Trophoblast cell (in vitro differentiated cells and primary cell): ENCODE data around the gene IL20. TPM values are rescaled to one million over a fixed set of nuclear protein-coding genes. Genes with fewer than 3 reads are reported as not detected.

ENCODE experiments used
- DNase-seq, 2 donors: peaks; one replicate each; pipeline ENCODE4 v3.0.0-alpha.2; 2016
- H2AFZ ChIP-seq: 2 replicates; pipeline ENCODE4 v1.6.1; 2013; ENCODE audit warnings: low read length, moderate library complexity, mild to moderate bottlenecking; ENCODE audit not compliant: insufficient read depth, poor library complexity
- H2AK5ac ChIP-seq: 2 replicates; pipeline ENCODE4 v1.6.1; 2013; ENCODE audit warnings: mild to moderate bottlenecking, low read length
- H2BK120ac ChIP-seq: 2 replicates; pipeline ENCODE4 v1.6.1; 2013; ENCODE audit warnings: low read length, mild to moderate bottlenecking, moderate library complexity; ENCODE audit not compliant: insufficient read depth, poor library complexity
- H2BK12ac ChIP-seq: 2 replicates; pipeline ENCODE4 v1.6.1; 2013; ENCODE audit warnings: mild to moderate bottlenecking, low read length, moderate library complexity
- H2BK5ac ChIP-seq: 2 replicates; pipeline ENCODE4 v1.6.1; 2013; ENCODE audit warnings: low read length, low read depth, moderate library complexity, mild to moderate bottlenecking; ENCODE audit not compliant: poor library complexity
- H3K14ac ChIP-seq: 2 replicates; pipeline ENCODE4 v1.6.1; 2013; ENCODE audit warnings: mild to moderate bottlenecking, low read length
- H3K18ac ChIP-seq: 2 replicates; pipeline ENCODE4 v1.6.1; 2013; ENCODE audit warnings: mild to moderate bottlenecking, low read length
- H3K23ac ChIP-seq: 2 replicates; pipeline ENCODE4 v1.6.1; 2013; ENCODE audit warnings: low read length
- H3K27ac ChIP-seq: 2 replicates; pipeline ENCODE4 v1.5.1; 2013; ENCODE audit warnings: low read depth, mild to moderate bottlenecking, inconsistent platforms, low read length, moderate library complexity
- H3K27me3 ChIP-seq: 2 replicates; pipeline ENCODE4 v1.6.1; 2013; ENCODE audit warnings: inconsistent platforms, mild to moderate bottlenecking, low read length, moderate library complexity; ENCODE audit not compliant: insufficient read depth
- H3K36me3 ChIP-seq, 2 experiments: 1 replicate in 1 of 2; 2 replicates in 1 of 2; pipeline ENCODE4 v1.6.1; 2013; ENCODE audit warnings: low read length in 2 of 2, mild to moderate bottlenecking in 2 of 2, moderate library complexity in 1 of 2; ENCODE audit not compliant: insufficient read depth in 2 of 2, control insufficient read depth in 1 of 2
- H3K4ac ChIP-seq: 2 replicates; pipeline ENCODE4 v1.6.1; 2013; ENCODE audit warnings: low read depth, mild to moderate bottlenecking, low read length, moderate library complexity
- H3K4me1 ChIP-seq, 2 experiments: 1 replicate in 1 of 2; 2 replicates in 1 of 2; pipeline ENCODE4 v1.6.1; 2013; ENCODE audit warnings: low read length in 2 of 2, mild to moderate bottlenecking in 2 of 2, moderate library complexity in 1 of 2; ENCODE audit not compliant: insufficient read depth in 2 of 2, control insufficient read depth in 1 of 2
- H3K4me2 ChIP-seq: 2 replicates; pipeline ENCODE4 v1.6.1; 2013; ENCODE audit warnings: inconsistent platforms, mild to moderate bottlenecking, low read length, moderate library complexity
- H3K4me3 ChIP-seq: 2 replicates; pipeline ENCODE4 v1.5.1; 2013; ENCODE audit warnings: mild to moderate bottlenecking, low read depth, low read length, inconsistent platforms
- H3K79me1 ChIP-seq: one replicate; pipeline ENCODE4 v1.6.1; 2013; ENCODE audit warnings: low read length
- H3K79me2 ChIP-seq: 2 replicates; pipeline ENCODE4 v1.6.1; 2013; ENCODE audit warnings: low read length, mild to moderate bottlenecking; ENCODE audit not compliant: control insufficient read depth, insufficient read depth, poor library complexity
- H3K9ac ChIP-seq: 2 replicates; pipeline ENCODE4 v1.6.1; 2013; ENCODE audit warnings: mild to moderate bottlenecking, low read length
- H3K9me3 ChIP-seq: 2 replicates; pipeline ENCODE4 v1.6.1; 2013; ENCODE audit warnings: low read depth, mild to moderate bottlenecking, control low read depth, inconsistent platforms, low read length; ENCODE audit not compliant: insufficient read depth
- H4K12ac ChIP-seq: 2 replicates; pipeline ENCODE4 v1.6.1; 2013; ENCODE audit warnings: low read depth, mild to moderate bottlenecking, low read length, moderate library complexity
- H4K8ac ChIP-seq: 2 replicates; pipeline ENCODE4 v1.6.1; 2013; ENCODE audit warnings: low read depth, mild to moderate bottlenecking, low read length, moderate library complexity
- H4K91ac ChIP-seq: one replicate; pipeline ENCODE4 v1.6.1; 2013; ENCODE audit warnings: low read depth, mild to moderate bottlenecking, low read length, moderate library complexity
- WGBS: extraction: QIAGEN DNeasy Blood & Tissue Kit; methylation state at CpG from one replicate; pipeline ENCODE4 v1.1.7; 2013; ENCODE audit warnings: missing lambda C conversion rate; ENCODE audit not compliant: insufficient read length, insufficient coverage; ENCODE audit errors: extremely low coverage; 5-methylcytosine and 5-hydroxymethylcytosine counted together
- polyA plus RNA-seq: library from polyadenylated mRNA; stranded (reverse); fragments of 200-250 nt; gene quantifications from 2 replicates; pipeline ENCODE4 v1.2.3, GENCODE V29; 2013

The IL20 gene
- polyA plus RNA-seq: not detected in 2 replicates

- WGBS: no CpG with 5 or more reads among the region's 19 CpGs
- Histone ChIP-seq H2AFZ (no peak within 1 kb of the TSS), H3K9ac (no peak within 1 kb of the TSS), H3K4me1 (no peaks in the 10 kb centered on the region), H3K27me3 (no peaks in the 10 kb centered on the region), H4K91ac (no peak within 1 kb of the TSS), H3K9me3 (peaks cover 1% of the 10 kb centered on the region), H3K14ac (no peak within 1 kb of the TSS), H3K4me3 (no peak within 1 kb of the TSS), H2BK120ac (no peak within 1 kb of the TSS), H3K4me2 (no peak within 1 kb of the TSS), H3K18ac (no peak within 1 kb of the TSS), H2BK12ac (no peak within 1 kb of the TSS), H3K79me2 (no peaks in the 10 kb centered on the region), H2AK5ac (no peak within 1 kb of the TSS), H2BK5ac (no peak within 1 kb of the TSS), H3K23ac (no peak within 1 kb of the TSS), H3K27ac (no peak within 1 kb of the TSS), H3K79me1 (no peaks in the 10 kb centered on the region), H3K4ac (no peak within 1 kb of the TSS), H4K8ac (no peak within 1 kb of the TSS), H3K36me3 (no peaks in the 10 kb centered on the region), H4K12ac (no peak within 1 kb of the TSS)
- peak; percentile 70 to 85 for DNase-seq
Observed at GRCh38 chr1:206864939-206865671, at the start of gene IL20. IL20 (plus strand) TSS chr1:206865623; CDS start chr1:206865853, 230 bp downstream.

GRCh38 chr1:206816390-206817287, 48.8 kb upstream of the IL20 start:
- Histone ChIP-seq H4K8ac (no peak overlapping the region), H3K4ac (no peak overlapping the region), H3K4me2 (no peak overlapping the region), H3K9ac (no peak overlapping the region), H3K79me1 (no peaks in the 10 kb centered on the region), H3K9me3 (no peaks in the 10 kb centered on the region), H3K27me3 (no peaks in the 10 kb centered on the region), H3K4me3 (no peak overlapping the region), H3K18ac (no peak overlapping the region), H2AK5ac (no peak overlapping the region), H3K27ac (no peak overlapping the region), H3K4me1 (no peaks in the 10 kb centered on the region), H3K79me2 (no peaks in the 10 kb centered on the region), H2BK5ac (no peak overlapping the region), H3K36me3 (no peaks in the 10 kb centered on the region), H4K12ac (no peak overlapping the region), H2BK120ac (no peak overlapping the region), H4K91ac (no peak overlapping the region), H2BK12ac (no peak overlapping the region), H3K14ac (no peak overlapping the region), H2AFZ (no peak overlapping the region), H3K23ac (no peak overlapping the region)
- no CpG with 5 or more reads among the region's 4 CpGs for WGBS
- no peak for DNase-seq

GRCh38 chr1:206821493-206821892, 43.9 kb upstream of the IL20 start:
- H3K36me3 ChIP-seq: no peaks in the 10 kb centered on the region
- H3K27me3 ChIP-seq: no peaks in the 10 kb centered on the region
- no peak overlapping the region for H4K8ac ChIP-seq
- no peak overlapping the region for H4K91ac ChIP-seq
- no peak overlapping the region for H3K23ac ChIP-seq
- no peaks in the 10 kb centered on the region for H3K4me1 ChIP-seq
- no peak overlapping the region for H2AK5ac ChIP-seq
- H3K4me3 ChIP-seq: no peak overlapping the region
- H3K79me1 ChIP-seq: no peaks in the 10 kb centered on the region
- H3K4me2 ChIP-seq: no peak overlapping the region
- H2BK120ac ChIP-seq: no peak overlapping the region
- no peaks in the 10 kb centered on the region for H3K9me3 ChIP-seq
- H3K18ac ChIP-seq: no peak overlapping the region
- H3K9ac ChIP-seq: no peak overlapping the region
- no peak overlapping the region for H2AFZ ChIP-seq
- H2BK5ac ChIP-seq: no peak overlapping the region
- H2BK12ac ChIP-seq: no peak overlapping the region
- no peak for DNase-seq
- no peak overlapping the region for H4K12ac ChIP-seq
- H3K79me2 ChIP-seq: no peaks in the 10 kb centered on the region
- no peak overlapping the region for H3K14ac ChIP-seq
- WGBS: no CpG with 5 or more reads among the region's 4 CpGs
- no peak overlapping the region for H3K27ac ChIP-seq
- H3K4ac ChIP-seq: no peak overlapping the region

- no peak overlapping the region for H2AFZ ChIP-seq
- H3K14ac ChIP-seq: no peak overlapping the region
- no peaks in the 10 kb centered on the region for H3K79me1 ChIP-seq
- H3K23ac ChIP-seq: no peak overlapping the region
- H3K79me2 ChIP-seq: no peaks in the 10 kb centered on the region
- no peak overlapping the region for H2AK5ac ChIP-seq
- H3K4me1 ChIP-seq: no peaks in the 10 kb centered on the region
- H2BK5ac ChIP-seq: no peak overlapping the region
- WGBS: no CpG with 5 or more reads among the region's 5 CpGs
- H3K18ac ChIP-seq: no peak overlapping the region
- no peak overlapping the region for H4K91ac ChIP-seq
- H2BK12ac ChIP-seq: no peak overlapping the region
- H4K12ac ChIP-seq: no peak overlapping the region
- H3K4me3 ChIP-seq: no peak overlapping the region
- no peak overlapping the region for H3K9ac ChIP-seq
- no peak overlapping the region for H3K4ac ChIP-seq
- H4K8ac ChIP-seq: no peak overlapping the region
- H2BK120ac ChIP-seq: no peak overlapping the region
- H3K4me2 ChIP-seq: no peak overlapping the region
- H3K27me3 ChIP-seq: no peaks in the 10 kb centered on the region
- no peaks in the 10 kb centered on the region for H3K9me3 ChIP-seq
- DNase-seq: no peak
- H3K27ac ChIP-seq: no peak overlapping the region
- H3K36me3 ChIP-seq: no peaks in the 10 kb centered on the region
Observed at GRCh38 chr1:206823727-206824126, 41.7 kb upstream of the IL20 start.
